GM21717 (cell line): Measurements from ENCODE around the gene CFAP221.

Source experiments
- ATAC-seq: cut with Tn5 transposase; IDR thresholded peaks from one replicate; pipeline ENCODE4 v1.9.1; 2021; ENCODE audit warnings: mild to moderate bottlenecking, moderate library complexity; ENCODE audit not compliant: unreplicated experiment

Gene CFAP221

GRCh38 chr2:119674711-119675500, 130.7 kb downstream of the CFAP221 start:
- ATAC-seq = no peak

GRCh38 chr2:119678021-119678656, 133.9 kb downstream of the CFAP221 start:
- no peak for ATAC-seq

- ATAC-seq = no peak
Measured at GRCh38 chr2:119679526-119679837, 135.2 kb downstream of the CFAP221 start.

- no peak for ATAC-seq
Measured at GRCh38 chr2:119679846-119680245, 135.6 kb downstream of the CFAP221 start.

GRCh38 chr2:119680457-119681202, 136.4 kb downstream of the CFAP221 start:
- no peak for ATAC-seq

DNA sequence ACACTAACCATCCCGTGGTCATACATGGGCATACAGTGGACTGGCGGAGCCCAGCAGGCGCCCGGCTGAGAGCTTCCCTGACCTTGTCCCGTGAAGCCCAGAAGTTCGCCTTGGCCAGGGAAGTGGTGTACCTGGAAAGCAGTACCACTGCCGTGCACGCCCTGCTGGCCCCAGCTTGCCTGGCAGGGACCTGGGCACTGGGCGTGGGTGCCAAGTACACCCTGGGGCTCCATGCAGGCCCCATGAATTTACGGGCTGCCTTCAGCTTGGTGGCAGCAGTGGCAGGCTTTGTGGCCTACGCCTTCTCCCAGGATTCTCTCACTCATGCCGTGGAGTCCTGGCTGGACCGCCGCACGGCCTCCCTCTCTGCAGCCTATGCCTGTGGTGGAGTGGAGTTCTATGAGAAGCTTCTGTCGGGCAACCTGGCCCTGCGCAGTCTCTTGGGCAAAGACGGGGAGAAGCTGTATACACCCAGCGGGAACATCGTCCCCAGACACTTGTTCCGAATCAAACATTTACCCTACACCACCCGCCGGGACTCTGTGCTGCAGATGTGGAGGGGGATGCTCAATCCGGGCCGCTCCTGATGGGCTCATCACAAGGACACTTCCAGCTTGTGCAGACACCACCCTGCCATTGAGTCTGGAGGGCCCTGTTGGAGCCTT, 137.1 kb downstream of the CFAP221 start:
- ATAC-seq = no peak

GRCh38 chr2:119681868-119682220, 137.6 kb downstream of the CFAP221 start:
- no peak for ATAC-seq

DNA sequence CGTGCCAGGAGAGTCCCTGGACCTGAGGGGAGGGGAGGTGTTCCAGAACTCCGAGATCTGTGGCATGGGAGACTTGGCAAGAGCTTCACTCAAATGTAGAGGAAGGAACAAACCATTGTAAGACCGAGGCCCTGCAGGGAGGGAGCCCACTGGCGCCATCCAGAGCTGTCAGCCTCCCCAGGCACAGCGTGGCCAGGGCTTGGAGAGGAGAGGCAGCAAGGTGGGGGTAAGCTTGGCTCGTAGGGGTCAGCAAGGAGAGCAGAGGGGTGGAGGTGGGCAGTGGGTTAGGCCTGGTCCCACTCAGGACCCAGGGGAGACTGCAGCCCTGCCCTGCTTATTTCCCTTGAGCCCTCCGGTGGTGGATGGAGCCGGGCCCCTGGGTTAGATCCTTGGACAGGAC, 138.3 kb downstream of the CFAP221 start:
- ATAC-seq = no peak

GRCh38 chr2:119683074-119683712, 138.9 kb downstream of the CFAP221 start:
- ATAC-seq = no peak

DNA sequence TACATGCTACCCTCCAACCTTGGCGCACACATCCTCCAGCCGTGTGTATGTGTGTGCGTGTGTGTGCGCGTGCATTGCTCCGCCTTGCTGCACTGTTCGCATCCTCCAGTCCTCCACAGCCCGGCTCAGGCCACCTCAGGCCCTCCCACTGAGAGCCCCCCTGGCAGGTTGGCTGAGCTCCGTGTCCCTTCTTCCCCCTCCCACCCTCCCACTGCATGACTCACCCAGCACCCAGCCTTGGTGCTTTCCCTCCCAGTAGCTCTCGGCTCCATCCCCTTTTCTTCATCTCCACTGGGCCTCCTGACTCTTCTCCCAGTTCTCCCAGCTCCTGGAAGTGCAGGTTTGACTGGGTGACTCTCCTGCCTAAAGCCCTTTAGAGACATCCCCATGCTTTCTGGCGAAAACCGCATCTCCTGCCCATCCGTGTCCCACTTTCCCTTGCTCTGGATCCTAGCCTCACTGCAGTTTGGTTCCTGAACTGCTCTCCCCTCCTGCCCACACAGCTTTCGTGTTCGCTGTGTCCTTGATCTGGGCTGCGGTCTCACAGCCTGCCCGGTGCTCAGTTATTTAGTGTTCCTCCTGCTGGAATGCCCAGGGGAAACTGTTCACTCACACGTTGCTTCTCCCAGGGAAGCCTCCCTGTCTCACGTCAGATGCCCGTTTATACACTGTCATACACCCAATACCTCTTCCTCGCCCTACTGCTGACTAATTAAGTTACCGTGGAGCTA, 139.6 kb downstream of the CFAP221 start:
- no peak for ATAC-seq

DNA sequence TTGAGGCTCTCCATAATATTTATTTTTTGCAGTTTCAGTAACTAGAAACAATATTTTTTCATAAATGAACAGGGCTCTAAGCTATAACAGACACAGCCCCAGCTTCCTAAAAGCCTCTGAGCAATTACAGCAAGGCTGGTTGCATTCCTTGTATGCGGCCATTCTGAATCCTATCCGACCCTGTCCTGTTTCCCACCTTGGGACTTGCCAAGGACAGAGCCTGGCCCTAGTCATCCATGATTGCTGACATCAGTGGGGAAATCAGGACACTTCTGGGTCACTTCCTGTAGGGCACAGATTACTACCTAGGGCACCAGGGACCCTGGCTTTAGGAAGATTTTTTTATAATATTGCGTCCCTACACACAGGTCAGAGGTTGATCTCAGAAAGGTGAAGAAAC, 140.3 kb downstream of the CFAP221 start:
- no peak for ATAC-seq

GRCh38 chr2:119688616-119689015, 144.4 kb downstream of the CFAP221 start:
- ATAC-seq = no peak

- ATAC-seq = no peak
Measured at GRCh38 chr2:119689218-119689617, 145.0 kb downstream of the CFAP221 start.

DNA sequence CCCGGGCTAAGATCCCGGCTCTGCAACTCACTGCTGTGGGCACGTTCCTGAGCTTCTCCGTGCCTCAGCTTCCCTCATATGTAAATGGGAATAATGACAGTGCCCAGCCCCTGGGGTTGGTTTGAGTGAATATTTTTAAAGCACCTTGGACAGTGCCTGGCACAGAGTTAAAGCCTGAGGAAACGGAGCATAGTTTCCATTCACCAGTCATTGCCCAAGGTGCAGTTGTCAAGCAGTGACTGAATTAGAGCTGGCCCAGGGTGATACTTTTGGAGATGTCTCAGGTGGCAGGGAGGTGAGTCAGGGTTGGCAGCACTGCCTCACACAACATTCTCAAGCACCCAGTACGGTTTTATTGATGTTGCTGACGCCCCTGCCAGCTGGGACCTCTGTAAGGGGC, 146.9 kb downstream of the CFAP221 start:
- ATAC-seq = no peak

GRCh38 chr2:119691651-119692245, 147.5 kb downstream of the CFAP221 start:
- ATAC-seq = no peak

DNA sequence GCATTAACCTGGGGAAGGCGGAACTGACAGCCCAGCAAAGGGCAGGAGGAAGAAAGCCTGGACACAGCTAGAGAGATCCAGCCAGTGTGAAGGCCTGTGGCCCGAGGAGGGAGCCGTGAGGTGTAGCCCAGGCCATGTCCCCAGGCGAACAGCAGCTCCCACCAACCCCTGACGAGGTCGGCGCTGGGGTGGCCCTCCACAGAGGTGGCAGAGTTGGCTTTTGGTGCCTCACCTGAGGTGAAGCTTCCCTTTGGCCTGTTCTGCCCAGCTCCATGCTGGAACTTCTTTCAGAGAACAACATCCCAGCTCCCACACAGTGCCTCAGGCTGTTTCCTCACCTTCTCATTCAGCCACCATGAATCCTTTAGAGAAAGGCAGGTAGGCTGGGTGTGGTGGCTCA, 148.1 kb downstream of the CFAP221 start:
- ATAC-seq = no peak

DNA sequence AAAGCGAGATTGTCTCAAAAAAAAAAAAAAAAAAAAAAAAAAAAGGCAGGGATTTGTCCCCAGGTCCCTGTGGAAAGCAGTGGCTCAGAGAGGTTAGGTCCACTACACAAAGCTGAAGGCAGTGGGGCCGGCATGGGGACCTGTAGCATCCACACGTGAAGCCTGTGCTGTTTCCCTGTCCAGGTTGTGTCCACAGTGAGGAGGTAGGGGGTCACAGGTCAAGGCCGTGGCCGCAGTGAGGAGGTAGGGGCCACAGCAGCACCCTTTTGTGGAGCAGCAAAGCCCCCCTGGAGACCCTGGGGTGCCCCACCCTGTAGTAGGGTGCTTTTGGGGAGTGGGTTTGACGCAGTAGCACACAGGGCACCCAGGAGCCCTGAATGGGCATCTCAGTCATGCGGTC, 148.7 kb downstream of the CFAP221 start:
- ATAC-seq = no peak

GRCh38 chr2:119693567-119693966, 149.3 kb downstream of the CFAP221 start:
- ATAC-seq = no peak

DNA sequence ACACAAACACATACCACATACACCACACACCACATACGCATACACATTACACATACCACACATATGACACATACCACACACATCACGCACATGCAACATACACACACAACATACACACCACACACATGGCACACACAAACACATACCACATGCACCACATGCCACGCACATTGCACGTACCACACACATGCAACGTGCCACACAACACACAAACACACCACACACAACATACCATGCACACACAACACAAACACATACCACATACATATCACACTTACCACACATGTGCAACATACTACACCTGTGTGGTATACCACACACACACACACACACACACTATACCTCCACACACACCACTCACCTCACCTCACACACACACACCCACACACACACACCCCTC, 149.7 kb downstream of the CFAP221 start:
- no peak for ATAC-seq

DNA sequence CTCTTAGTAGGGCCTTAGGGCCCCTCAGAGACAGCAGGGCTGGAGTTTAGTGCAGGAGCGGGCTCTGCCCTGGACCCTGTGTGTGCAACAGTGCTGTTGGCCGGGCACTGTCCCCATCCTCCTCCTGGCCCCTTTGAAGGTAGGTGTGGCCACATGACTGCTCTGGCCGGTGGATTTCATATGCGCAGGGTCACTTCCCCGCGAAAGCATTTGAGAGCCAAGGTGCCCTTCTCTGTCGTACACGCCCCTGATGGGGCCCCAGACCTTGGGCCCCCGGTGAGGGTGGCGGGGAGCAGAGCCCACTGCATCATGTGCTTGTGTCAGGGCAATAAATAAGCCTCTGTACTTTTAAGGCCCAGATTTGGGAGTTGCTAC, 150.2 kb downstream of the CFAP221 start:
- no peak for ATAC-seq
